ENCODE measurements around the gene DDX1.
"Not testable (repeated sequence)": the region's sequence is repeated elsewhere in the genome, so short reads cannot be mapped to it uniquely, and the experiment has no call there.

DDX1 gene

DNA sequence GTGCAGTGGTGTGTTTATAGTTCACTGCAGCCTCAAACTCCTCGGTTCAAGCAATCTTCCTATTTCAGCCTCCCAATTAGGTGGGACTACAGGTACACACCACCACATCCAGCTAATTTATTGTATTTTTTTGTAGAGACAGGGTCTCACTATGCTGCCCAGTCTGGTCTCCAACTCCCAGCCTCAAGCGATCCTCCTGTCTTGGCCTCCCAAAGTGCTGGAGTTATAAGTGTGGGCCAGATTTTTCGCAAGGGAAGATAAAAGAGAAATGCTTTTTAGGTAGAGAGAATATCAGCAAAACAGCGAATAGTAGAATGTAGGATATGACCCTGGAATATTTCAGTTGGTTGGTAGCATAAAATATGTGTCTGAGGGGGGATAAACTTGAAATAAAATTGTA, 4.3 kb downstream of the DDX1 start:
- DNase-seq (ENCODE audit: low read depth): no peak

DNA sequence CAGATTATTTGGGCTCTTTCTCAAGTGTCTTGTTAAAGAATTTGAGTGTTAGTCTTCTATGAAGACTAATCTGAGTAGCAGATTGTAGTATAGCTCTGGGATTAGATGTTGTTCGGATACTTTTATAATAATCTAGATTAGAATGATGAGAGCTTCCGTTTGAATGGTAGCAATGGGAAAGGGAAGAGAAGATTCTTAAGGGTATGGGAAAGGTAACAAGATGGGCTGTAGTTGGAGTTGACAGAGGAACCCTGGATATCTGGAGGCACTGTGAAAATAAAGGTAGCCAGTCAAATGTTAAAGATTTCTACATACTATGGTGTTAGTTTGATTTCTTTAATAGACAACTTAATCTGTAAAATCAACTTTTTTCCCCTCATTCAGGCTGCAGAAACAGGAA, 4.7 kb downstream of the DDX1 start:
- no peak for DNase-seq (ENCODE audit: low read depth)

DNA sequence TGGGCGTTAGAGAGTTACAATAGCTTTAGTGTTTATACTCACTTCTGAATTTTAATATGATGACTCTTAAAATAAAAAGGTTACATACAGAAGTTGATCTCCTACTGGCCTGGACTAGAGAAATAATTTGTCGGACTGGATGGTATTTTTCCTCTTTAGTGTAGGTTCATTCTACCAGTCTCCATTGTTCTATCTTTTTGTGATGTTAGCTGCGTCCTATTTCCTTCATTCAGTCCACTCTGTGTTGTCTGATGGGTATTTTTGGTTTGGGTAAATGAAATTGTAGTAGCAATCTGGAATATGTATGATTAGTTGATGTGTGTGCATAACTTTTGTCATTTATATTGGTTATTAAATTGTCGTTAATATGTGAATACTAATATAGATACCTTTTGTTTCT, 5.3 kb downstream of the DDX1 start:
- DNase-seq (ENCODE audit: low read depth): no peak

DNA sequence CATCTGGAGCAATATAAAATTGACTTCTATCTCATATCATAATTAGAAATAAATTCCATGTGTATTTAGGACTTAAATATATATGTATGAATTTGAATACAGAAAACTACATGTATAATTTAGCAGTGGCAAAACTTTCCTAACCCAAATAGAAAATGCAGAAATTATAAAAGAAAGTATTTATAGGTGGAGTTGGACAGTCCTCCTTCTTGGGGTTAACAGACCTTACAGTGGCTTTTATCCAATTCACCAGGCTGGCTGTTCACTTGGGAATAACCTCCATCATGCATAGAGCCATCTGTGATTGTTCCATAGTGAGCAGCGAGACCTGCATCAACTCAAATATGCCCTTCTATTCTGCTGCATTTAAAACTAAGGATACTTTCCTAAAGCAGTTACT, 8.3 kb downstream of the DDX1 start:
- DNase-seq (ENCODE audit: low read depth): no peak

DNA sequence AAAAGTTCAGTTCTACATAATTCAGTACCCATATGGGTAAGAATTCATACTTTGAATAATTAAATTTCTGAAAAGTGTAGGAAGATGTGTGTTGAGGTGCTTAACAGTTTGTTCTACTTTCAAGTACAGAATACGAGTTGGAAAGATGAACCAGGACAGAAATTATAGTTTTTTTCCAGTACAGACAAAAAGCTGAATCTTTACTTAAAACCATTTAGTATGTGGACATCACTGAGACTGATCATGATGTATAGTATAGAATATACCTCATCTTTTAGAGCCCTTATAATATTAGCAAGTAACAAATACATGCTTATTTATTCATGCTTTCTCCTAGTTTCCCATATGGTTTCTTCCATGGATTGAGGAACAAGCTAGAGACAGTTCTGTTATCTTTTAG, 10.0 kb downstream of the DDX1 start:
- no peak for DNase-seq (ENCODE audit: low read depth)

DNA sequence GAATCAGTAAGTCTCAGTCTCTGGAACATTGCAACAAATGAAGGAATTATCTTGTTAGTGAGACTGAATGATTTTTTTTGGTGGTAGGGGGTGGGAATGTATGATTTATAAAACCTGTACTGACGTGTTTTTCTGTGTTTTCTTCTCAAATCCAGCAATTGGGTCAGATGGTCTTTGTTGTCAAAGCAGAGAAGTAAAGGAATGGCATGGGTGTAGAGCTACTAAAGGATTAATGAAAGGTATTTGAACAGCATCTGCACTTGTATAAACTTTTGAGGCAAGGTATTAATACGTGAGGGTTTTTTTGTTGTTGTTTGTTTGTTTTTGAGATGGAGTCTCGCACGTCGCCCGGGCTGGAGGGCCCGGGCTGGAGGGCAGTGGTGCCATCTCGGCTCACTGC, 10.7 kb downstream of the DDX1 start:
- DNase-seq (ENCODE audit: low read depth): no peak

DNA sequence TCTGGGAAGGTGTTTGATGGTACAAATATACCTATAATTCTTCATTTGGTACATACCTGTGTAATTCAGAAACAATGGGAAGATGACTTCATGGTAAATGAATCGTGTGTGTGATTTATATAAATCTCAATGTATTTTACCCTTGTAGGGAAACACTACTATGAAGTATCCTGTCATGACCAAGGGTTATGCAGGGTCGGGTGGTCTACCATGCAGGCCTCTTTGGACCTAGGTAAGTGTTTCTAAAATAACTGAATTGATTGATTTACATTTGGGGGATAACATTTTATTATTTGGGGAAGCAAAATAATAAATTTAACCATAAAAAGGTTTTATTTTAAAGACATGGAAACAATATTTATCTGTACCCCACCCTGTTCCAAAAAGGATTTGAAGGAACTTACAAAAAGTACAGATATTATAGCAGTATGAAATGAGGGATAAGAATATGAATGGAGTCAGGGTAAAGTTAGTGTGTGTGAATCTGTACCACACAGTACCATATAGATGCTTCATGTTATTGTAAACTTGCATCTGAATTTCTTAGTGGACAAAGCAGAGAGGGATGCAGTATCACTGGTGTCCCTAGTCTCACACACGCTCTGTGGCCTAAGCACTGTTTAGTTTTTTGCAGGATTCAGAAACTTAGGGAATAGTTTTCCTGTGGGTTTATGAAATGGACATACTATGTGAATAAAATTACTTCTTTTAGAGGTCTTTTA, 11.5 kb downstream of the DDX1 start:
- DNase-seq (ENCODE audit: low read depth): no peak

DNA sequence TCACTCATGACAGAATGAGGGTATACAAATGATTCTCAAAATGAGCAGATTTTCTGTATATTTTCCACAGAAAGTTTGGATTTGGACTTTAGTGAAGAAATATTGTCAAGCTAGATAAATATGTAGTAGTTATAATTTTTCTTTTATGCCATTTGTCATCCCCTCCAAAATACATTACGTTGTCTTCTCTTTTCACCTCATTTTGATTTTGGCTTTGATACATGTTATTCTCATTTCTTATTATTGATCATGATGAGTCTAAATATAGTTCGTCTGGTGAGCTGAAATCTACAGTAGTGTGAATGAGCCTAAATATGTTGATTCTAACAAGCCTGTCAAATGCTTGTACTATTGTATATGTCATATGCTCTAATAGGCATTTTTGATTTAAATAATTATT, 12.3 kb downstream of the DDX1 start:
- no peak for DNase-seq (ENCODE audit: low read depth)

DNA sequence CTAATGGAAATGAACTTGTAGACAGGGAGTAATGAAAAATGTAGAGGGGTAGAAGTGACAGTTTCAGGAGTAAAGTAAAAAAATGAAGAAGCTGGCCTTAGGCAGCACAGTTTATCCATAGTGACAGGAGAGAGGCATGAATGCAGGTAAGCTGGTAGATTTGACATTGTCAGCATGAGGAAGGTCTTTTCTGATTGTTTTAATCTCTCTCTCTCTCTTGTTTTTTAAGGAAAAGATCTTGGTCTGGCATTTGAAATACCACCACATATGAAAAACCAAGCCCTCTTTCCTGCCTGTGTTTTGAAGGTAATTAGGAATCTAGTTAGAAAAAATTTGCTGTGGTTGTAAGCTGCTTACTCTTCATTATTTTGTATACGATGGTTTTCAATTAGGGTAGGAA, 14.1 kb downstream of the DDX1 start:
- DNase-seq (ENCODE audit: low read depth): no peak

DNA sequence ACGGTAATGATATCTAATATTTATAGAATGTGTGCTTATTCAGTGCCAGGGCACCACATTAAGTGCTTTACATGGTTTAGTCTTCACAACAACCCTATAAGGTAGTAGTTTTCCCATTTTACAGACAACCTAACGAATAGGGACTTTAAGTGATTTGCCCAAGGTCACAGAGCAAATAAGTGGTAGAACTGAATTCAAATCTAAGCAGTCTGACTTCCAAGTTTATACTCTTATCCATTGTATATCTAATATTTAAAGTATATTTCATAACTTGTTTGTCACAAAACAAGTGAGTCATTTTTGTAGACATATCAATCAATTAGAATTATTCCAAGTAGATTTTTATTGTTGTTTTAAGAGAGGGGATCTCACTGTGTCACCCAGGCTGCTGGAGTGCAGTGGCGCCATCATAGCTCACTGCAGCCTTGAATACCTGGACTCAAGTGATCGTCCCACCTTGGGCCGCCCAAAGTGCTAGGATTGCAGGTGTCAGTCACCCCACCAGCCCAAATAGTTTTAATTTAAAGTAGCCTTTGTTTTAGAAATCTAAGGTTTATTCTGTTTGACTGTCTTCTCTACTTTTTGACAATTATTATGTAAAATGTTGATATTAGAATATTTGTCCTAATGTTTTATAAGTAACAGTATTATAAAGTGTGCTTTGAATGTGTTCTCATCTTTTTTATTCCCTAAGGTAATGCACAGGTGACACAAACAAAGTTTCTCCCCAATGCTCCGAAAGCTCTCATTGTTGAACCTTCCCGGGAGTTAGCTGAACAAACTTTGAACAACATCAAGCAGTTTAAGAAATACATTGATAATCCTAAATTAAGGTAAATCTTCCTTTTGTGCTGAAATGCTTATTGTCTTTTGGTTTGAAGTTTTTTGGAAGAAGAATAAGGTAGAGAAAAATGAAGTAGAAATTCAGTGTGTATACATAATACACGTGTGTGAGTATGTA, 15.1 kb downstream of the DDX1 start:
- no peak for DNase-seq (ENCODE audit: low read depth)

DNA sequence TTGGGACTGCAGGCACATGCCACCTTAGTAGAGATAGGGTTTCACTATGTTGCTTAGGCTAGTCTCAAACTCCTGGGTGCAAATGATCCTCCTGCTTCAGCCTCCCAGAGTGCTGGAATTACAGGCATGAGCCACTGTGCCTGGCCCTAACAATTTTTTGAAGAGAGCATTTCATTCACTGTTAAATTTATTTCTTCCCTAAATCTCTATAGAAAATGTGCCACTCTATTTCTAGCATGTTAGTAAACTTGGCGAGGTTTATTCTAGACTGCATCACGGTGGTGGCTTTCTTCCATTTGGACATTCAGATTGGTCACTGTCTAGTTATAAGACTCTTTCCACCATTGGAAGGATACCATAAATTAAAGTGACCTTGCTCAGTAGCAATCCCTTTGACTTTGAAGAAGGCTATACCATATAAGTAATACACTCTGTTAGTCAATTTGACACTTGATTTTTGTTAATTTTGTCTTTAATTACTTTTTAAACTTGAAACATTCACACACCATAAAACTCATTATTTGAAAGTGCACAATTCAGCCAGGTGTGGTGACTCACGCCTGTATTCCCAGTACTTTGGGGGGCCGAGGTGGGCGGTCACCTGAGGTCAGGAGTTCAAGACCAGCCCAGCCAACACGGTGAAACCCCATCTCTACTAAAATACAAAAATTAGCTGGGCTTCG, 16.2 kb downstream of the DDX1 start:
- DNase-seq (ENCODE audit: low read depth): no peak

DNA sequence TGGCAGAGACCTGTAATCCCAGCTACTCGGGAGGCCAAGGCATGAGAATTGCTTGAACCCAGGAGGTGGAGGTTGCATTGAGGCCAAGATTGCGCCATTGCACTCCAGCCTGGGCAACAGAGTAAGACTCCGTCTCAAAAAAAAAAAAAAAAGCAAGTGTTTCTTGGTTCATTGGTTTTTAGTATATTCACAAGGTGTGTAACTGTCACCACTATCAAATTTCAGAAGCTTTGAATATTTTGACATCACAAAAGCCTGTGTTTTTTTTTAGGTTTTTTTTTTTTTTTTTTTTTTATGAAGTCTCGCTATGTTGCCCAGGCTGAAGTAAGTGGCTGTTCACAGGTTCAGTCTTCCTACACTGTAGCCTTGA, 16.7 kb downstream of the DDX1 start:
- no peak for DNase-seq (ENCODE audit: low read depth)

DNA sequence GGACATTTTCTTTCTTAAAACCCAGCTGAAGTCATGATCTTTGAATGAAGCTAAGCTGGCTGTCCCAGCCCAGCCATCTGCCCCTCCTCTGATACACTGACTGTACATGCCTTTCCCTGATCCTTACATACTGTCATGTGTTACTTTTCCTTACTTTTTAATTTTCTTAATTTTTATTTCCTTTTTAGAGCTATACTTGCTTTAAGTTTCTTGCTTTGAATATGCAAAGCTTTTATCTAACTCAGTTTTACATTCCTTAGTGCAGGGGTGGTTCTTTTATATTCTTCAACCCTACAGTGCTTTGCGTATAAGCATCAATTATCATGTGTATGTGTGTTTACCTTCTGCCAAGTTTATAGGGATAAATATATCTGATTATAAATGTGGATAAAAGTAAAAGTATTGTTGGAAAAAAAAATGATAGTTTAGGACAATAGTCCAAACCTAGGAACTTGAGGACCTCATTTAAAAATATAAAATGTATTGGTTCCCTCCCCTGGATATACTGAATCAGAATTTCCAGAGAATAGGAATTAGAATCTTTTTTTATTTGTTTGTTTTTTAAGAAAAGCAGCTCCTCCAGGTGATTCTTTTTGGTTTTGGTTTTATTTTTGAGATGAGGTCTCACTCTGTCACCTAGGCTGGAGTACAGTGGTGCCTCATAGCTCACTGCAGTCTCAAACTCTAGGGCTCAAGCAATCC, 17.8 kb downstream of the DDX1 start:
- DNase-seq (ENCODE audit: low read depth): no peak

DNA sequence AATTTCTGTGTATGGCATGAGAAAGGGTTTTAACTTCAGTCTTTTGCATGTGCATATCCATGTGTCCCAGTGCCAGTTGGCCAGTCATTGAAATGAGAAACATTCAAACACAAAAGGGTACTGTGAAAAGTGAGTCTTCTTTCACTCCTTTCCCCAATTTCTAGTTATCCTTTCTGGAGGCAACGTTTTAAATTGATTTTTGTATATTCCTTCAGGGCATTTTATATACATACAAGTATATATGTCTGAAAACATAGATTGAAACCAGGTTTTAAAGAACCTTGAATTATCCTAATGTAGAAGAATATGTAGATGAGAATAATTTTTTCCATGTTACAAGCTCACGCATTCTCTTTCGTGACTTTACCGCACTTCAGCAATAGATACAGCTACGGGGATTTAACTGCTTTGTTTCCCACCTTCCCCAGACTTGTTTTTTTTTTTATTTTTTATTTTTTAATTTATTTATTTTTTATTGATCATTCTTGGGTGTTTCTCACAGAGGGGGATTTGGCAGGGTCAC, 18.8 kb downstream of the DDX1 start:
- DNase-seq (ENCODE audit: low read depth): no peak

DNA sequence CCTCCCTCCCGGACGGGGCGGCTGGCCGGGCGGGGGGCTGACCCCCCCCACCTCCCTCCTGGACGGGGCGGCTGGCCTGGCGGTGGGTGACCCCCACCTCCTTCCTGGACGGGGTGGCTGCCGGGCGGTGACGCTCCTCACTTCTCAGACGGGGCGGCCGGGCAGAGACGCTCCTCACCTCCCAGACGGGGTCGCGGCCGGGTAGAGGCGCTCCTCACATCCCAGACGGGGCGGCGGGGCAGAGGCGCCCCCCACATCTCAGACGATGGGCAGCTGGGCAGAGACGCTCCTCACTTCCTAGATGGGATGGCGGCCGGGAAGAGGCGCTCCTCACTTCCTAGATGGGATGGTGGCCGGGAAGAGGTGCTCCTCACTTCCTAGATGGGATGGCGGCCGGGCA, 20.4 kb downstream of the DDX1 start:
- not testable (repeated sequence) for DNase-seq (ENCODE audit: low read depth)

DNA sequence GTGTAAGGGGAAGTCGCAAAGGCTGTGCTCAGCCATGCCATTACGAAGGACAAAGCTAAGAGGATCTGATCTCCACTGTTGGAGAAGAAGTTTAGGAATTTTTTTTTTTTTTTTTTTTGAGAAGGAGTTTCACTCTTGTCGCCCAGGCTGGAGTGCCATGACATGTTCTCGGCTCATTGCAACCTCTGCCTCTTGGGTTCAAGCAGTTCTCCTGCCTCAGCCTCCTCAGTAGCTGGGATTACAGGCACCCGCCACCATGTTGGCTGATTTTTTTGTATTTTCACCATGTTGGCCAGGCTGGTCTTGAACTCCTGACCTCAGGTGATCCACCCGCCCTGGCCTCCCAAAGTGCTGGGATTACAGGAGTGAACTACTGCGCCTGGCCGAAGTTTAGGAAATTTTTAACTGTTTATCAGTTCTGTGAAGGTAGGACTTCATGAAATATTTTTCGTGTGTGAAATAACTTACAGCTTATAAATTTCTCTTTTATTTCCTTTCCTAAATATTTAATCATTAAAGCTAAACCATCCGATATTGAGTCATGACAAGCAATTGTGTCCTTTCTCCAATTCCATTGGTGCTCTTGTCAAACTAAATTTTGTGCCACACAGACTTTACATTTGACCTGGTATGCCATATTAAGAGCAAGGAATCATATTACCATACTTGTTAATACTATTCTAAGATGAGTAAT, 22.2 kb downstream of the DDX1 start:
- no peak for DNase-seq (ENCODE audit: low read depth)

DNA sequence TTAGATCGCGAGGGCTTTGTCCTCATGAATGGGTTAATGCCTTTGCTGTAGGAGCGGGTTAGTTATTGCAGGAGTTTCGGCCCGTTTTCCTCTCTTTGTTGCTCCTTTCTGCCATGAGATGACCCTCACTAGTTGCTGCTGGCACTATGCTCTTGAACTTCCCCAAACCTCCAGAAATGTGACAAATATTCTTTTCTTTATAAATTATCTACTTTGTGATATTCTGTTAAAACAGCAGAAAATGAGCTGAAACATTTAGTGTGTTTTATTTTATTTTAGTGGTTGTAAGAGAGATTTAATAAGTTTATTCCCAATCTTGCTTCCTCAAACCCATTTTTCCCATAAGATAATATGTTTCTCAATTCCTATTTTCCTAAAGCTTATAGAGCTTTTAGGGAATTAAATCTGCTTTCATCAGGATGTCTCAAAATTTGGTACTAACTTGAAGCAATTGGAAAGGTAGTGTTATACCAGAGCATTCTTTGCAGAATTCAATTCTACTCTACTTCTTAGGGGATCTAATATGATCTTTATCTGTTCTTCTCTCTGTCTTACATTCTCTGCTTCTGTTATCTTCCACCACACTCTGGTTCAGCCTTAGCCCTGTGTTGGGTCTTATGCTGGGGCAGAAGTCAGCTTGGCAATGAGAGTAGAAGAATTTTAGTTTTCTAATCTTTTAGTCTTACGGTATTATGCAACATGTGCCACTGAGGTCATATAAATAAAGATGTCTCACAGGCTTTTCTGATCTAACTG, 23.1 kb downstream of the DDX1 start:
- no peak for DNase-seq (ENCODE audit: low read depth)

DNA sequence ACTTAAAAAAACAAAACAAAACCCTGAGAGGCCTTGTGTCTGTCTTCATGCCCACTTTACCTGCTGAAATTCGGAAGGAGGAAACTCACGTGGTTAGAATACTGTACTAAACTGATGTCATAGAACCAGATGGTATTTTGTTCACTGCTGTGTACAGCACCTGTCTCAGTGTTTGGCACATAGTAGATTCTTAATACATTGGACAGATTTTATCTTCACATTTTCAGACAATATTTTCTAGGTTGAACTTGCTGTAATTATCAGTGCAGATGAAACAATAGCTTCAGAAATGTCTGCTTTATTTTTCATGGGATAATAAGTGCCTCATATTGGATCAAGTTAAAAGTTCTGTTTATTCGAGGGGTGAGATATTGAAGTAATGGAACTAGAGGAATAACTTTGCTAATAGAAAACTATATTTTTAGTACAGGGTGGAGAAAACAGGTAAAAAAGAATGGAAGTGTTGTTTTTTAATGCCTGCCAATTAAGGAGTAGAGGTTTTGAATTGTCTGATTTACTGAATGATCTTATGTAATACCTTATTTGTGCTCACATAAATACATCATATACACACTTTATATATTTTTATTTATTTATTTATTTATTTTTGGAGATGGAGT, 23.7 kb downstream of the DDX1 start:
- DNase-seq (ENCODE audit: low read depth): no peak

DNA sequence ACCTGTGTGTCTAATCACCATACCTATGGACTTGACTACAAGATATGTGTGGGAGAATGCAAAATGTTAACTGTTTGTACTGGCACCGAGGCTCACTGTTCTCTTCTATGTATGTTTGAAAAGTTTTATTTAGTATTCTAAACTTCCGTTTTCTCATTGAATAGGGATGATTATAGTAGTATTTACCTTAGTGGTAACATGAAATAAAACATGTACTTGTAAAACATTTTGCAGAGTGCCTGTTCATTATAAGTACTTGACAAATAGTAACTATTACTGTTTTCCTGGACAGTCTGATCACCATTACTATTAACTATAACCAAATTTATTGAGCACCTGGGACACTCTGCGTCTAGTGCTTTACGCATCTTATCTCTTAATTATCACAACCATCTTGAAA, 24.8 kb downstream of the DDX1 start:
- no peak for DNase-seq (ENCODE audit: low read depth)

Data from stimulated activated CD8-positive, alpha-beta memory T cell treated with anti-CD3 and anti-CD28 coated beads, Interleukin-12 subunit alpha, Interleukin-12 subunit beta, amount 100 ng/mL, for 4 hours (primary cell).